HL-60/S4 (cell line): ENCODE data around the gene SUMF1.

Source experiments
- in situ Hi-C: fragments of 300-500 bp; cut with MboI; formaldehyde crosslinking; loops from 2 replicates; pipeline ENCODE4 v1.14.3; 2022; ENCODE audit warnings: low sequenced_read_pairs

Gene SUMF1

DNA sequence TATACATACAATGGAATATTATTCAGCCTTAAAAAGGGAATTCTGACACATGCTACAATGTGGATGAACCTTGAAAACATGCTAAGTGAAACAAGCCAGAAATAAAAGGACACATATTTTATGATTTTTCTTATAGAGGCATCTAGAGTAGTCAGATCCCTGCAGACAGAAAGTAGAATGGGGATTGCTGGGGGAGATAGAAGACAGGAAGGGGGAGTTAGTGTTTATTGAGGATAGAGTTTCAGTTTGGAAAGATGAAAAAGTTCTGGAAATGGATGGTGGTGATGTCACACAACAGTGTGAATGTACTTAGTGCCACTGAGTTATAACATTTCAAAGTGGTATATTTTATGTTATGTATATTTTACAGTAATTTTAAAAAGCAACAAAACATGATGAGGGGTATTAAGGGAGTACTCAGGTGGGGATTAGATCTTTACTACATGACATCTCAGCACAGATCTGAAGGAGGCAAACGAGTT is 30.8 kb upstream of the SUMF1 start:
- in situ Hi-C loops = no loop called here

DNA sequence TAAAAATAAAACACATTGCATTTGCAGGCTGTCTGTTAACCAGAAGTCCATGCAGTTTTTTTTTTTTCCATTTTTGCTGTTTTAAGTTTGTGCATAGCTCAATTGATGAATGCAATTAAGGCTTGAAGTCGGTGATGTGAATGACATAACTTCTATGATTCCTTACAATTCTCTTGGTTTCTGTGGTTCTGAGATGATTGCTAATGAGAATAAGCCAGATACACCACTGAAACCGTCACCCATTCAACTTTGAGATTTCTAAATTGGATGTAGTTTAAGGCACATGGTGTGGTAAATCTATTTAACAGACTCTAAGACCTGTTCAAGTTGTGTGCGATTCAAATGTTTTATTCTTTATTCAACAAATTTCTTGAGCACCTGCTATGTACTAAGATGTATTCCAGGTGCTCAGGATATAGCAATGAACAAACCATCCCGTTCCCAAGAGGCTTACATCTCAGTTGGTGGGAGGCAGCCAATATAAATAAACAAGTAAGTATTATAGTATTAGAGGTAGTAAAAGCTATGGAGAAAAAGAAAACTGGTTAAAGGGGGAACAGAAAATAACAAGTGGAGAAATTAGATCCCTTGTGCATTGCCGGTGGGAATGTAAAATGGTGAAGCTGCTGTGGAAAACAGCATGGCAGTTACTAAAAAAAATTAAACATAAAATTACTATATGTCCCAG is 30.1 kb upstream of the SUMF1 start:
- in situ Hi-C loops = no loop called here

DNA sequence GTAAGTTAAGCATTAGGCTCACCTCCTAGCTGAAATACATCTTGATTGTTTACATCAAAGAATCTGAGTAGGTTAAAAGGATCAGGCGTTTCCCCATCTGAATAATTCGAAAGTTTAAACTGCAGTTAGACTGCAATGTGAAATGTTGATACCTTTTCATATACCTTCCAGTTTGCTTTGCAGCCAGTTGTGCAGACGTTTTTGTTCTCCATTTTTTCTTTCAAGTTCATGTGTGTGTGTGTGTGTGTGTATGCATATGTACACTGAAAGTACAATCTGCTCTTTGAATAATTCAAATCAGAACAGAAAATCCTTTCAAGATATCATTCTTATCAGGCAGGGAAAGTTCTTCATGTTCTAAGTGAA is 29.0 kb upstream of the SUMF1 start:
- in situ Hi-C loops = no loop called here

DNA sequence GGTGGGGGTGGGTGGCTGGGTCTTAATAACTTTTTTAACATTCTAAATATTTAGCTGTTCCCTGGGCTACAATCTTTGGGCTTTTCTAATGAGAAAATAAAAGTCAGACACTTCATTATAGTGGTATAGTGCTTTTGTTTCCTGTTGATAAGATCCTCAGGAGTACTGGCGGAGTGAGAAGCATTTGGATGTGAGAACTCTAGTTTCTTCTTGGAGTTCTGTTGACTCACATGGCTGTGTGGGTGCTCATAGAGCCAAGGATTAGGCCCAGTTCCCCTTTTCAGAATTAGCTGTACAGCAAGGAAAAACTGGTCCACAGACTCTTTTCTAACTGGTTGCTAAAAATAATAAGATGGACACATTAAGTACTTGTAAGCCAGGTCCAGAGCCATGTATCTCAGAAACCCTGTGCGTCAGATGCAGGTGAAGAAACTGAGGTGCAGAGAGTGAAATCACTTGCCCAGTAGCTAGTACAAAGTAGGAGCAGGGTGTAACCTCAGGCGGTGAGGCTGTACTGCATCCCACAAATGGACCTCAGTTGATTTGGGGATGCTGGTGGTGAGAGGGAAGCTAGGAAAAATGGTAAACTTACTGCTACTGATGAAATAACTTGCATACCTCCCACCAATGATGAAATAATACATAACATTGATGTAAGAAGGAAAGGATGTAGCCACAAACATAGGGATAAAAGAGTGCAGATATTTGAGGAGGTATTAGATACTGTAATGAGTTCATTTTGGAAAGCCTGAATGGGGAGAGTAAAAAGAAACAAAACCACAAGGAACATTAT is 28.4 kb upstream of the SUMF1 start:
- in situ Hi-C loops = no loop called here

DNA sequence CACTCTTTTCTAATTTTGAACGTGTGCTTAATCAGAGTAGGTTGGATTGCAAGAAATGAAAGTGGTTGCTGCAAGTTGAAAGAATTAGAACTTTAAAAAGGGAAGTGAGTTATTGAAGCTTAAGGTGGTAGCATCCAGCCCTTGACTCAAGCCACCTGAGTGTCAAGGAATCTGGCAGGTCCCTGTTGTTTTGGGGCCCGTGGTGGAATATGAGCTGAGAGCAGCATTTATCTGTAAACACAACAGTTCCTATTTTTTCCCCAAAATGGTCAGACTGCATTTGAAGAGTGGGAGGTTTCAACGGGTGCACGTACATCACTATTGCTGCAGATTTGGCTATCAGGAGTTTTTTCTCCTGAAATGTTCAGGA is 27.8 kb upstream of the SUMF1 start:
- in situ Hi-C loops = no loop called here

DNA sequence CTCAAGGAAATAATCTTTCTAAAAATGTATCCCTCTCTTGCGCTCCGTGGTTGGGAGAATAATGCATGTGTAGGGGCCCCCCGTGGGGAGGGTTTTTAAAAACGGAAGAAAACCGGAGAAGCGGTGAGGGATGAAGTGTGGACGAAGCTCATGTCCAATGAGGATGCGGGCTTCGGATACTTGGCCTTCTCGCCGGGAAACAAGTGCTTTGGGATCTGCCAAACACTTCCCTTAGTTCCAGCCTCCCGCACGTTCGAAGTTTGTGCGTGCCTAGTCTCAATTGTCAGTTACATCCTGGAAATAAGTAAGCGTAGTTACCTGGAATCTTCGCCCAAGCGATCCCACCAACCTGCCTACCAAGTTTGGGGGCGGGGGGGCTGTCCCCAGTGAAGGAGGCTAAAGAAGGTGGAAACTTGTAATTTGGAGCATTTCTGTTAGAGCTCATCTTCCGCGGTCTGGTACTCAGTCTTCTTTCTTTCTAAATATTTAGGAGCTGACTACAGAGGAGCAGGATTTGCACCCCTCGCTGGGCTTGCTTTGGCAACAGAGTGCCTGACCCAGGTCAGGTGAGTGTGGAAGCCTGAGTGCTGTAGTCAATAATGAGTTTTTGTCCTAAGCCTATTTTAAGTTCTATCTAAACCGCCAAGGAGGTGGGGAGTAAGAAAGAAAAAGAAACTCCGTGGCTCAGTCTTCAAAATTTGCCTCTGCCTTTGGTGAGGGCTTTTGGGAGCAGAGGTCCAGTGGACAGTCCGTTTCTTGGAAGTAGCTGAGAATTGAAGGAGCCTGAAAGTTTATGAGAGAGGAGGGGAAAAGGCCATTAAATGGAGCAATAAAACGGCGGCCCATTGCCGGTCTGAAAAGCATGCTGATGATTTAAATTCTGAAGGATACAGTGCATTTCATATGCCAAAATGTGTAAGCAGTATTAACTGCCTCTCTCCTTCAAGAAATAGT is 27.1 kb upstream of the SUMF1 start:
- in situ Hi-C loops = no loop called here

DNA sequence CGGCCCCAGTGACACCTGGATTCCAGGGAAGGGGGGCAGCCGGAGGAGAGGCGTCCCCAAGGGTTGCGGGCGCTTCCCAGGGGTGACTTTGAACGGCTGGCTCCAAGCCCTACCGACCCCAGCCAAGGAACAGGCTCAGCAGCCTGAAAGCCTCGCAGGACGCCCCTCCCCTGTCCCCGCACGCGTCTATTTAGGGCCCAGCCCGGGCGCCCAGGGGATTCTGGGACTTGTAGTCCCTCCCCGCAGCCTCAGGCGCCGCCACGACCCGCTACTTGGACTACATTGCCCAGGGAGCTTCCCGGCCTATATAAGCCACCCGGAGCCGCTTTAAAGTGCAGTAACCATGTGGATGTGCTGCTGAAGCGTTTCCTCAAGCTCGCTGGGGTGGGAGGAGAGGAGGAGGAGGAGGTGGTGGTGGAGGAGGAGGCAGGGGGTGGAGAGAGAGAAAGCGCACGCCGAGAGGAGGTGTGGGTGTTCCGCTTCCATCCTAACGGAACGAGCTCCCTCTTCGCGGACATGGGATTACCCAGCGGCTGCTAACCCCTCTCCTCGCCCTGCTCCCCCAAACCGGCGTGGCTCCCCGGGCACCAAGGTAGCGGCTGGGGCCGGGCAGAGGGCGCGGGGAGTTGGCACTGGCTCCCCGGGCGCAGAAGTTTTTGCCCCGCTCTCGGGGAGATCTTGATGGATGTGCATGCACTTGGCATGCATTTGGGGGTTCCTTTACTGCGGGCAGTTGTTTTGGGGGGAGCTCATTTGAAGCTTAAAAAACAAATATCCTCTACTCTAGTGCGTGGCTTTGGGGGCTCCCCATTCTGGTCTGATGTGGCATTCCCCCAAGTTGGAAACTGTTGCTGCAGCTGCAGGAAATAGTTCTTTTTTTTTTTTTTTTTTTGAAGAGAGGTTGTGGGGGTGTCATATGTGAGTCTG is 26.2 kb upstream of the SUMF1 start, which contains the start of gene ITPR1:
Gene ITPR1, plus strand, starts transcription at position 335 of the 927 bp plus-strand sequence. CDS start 23,144 bp downstream, outside the sequence.
- in situ Hi-C loops = no loop called here

DNA sequence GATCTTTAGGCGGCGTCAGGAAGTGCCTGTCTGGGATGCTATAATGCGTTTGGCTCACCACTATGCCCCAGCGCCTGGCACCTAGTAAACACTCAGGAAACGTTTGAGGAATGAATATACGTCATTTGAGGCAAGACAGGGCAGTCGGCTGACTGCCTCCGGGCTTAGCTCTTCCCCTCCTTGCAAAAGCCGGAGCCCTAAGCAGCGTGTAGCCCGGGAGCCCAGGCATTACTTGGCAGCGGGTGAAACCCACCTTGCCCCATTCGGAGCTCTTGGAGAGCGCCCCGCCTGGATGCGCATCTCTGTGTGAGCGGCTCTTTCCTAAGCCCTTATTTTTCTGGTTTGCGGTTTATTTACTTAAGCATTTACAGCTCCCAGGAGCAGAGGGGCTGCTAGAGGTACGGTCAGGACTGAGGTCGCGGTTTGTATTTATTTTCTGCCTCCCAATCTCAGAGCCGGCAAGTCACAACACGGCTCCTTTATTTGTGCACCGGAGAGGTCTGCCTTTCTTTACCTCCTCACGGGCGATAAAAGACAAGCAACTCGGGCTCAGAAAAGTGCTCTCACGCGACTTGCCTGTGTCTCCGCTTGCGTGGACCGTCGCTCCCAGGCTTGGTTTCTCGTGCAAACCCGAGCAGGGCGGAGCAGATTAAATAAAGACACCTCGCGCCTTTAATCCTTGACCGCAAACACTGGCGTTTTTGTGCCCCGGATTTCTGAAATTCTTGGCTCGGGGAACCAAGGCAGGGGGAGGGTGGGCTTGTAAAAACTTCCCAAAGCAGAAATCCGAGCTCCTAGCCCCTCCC is 25.3 kb upstream of the SUMF1 start:
- in situ Hi-C loops = no loop called here

DNA sequence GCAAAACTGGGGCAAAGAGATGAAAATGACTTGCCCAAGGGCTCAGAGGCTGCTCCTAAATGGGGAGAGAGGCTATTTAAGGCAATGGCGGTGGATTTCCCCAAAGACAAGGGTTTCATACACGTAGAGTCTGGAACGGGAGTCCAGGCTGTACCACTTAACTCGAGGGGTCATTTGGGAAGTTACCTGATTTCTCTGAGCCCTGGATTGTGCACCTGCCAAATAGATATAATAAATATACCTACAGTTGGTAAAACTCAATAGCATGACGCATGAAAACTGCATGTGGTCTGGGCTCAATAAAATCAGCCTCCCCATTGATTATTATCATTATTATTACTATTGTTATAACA is 24.8 kb upstream of the SUMF1 start:
- in situ Hi-C loops = no loop called here

DNA sequence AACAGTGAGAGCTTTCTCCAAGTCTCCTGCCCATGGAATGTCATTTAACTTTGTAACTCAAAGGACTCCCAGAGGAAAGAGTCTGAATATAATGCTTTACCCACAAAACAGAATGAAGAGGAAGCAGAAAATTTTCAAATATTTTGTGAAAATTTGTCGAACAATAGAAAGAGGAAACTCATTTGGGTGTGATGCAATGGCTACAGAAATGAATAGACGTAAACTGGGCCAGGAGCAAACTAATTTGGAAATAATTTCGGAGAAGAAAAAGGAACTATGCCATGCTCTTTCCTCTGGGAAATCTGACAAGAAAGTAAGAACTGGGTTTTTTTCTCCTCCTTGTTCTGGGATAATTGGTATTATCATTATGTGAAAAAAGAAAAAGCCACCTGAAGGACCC is 11.2 kb upstream of the SUMF1 start:
- in situ Hi-C loops = no loop called here

DNA sequence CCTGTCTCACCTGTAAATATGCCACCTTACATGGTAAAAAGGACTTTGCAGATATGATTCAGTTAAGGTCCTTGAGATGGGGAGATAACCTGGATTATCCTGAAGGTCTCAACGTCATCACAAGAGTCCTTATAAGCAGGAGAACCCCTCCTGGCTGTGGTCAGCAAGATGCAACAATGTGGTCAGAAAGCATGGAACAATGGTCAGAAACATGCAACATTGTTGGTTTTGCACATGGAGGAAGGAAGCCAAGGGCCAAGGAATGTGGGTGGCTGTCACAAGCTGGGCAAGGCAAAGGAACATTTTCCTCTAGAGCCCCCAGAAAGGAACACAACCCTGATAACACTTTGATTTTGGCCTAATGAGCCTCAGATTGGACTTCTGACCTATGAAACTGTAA is 9.4 kb upstream of the SUMF1 start:
- in situ Hi-C loops = no loop called here

DNA sequence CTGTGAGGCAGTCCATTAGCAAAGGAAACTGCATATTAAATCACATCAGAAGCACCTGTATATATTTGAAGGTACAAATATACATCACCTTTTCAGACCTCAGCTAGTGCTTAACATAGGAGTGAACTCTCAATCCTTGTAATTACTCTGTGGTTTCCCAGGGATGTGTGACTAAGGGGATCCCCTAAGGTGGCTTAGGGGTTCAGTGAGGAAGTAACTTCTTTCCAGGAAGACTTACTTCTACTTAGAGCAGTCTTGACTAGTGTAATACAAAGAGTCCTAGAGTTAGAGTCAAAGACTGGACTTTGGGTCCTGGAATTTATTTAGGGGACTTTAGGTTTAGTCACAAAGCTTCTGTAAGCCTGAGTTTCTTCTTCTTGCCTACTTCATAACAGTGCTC is 8.7 kb upstream of the SUMF1 start:
- in situ Hi-C loops = no loop called here

DNA sequence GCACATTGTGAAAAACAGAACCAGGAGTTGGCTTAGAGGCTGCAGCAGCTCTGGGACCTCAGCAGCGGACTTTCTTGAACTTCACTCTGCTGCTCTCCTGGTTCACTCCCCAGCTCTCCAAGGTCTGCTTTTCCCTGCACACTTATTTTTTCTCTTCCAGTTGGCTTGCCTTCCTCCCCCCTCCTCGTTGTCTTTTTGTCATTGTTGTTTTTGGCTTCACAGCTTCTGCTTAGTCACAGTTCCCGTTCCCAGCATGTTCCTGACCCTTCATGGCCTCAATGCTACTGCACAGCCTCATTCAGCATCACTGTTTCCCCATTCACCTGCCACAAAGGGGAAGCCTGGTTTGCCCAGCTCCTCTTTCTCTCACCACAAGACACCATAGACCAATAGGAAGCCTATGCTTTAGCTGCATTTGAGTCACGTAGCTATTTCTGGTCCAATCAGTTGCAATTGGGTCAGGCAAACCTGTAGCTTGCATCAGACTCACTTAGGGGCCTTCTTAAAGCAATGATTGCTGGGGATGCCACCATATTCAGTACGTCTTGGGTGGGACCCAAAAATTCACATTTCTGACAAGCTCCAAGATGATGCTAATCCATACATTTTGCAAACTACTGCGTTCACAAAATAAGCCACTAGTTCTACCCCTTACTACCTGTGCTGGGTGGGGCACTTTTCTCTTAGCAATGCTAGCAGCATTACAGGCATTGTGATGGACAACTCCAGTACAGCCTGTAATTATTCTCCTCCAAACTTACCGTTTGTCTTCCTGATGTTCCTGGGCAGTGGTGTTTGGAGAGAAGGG is 7.8 kb upstream of the SUMF1 start:
- in situ Hi-C loops = no loop called here

DNA sequence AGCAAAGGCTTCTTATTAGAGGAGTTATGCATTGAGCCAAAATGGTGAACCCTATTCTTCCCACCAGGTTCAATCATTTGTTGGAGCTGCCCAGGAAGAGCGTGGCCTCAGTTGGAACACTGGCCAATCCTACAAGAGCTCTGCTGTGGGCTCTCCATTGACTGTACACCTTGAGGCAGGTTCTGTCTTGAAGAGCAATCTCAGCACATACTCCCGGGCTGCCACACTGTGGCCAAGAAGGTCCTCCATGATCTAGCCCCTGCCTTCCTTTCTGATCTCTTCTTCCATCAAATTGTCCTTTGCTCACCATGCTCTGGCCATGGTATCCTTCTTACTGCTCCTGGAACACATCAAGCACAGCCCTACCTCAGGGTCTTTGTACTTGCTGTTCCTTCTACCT is 5.7 kb upstream of the SUMF1 start:
- in situ Hi-C loops = no loop called here

DNA sequence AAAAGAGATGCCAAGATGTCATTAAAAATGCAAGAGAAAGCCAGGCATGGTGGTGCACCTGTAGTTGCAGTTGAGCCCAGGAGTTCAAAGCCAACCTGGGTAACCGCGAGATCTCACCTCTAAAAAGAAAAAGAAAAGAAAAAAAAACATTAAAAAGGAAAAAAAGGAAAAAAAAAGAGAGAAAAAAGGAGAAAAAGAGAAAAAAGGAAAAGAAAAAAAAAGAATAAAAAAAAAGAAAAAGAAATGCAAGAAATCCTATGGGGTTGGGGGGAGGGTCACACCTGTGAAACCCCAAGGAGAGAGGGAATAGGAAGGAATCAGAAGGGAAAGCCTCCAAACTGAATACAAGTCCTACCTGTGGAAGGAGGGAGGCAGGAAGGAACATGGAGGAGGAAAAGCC is 5.2 kb upstream of the SUMF1 start:
- in situ Hi-C loops = no loop called here

DNA sequence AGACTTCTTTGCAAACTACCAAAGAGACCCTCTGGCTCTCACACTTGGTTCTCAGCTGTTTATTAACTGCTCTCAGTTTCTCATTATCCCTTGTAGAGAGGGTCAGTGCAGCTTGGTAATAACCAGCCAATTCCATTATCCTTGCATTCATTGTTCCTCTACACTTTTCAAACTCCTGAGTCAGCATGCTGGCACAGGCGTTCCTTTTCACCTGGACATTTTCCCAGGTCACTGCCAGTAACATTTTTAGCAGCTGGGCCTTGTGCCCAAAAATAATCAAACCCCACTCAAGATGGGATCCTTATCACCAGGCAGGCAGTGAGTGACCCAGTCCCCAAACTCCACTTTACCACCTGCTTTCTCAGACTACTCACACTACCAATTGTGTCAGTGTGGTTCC is 4.8 kb upstream of the SUMF1 start:
- in situ Hi-C loops = no loop called here

DNA sequence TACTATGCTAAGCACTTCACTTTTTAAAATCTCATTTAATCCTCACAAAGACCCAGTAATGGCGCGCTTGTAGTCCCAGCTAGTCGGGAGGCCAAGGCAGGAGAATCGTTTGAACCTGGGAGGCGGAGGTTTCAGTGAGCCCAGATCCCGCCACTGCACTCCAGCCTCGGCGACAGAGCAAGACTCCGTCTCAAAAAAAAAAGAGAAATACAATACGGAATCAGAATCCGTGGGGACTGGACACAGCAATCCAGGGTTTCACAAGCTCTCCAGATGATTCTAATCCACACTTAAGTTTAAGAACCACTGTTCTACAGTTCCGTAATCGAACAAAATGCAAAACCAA is 426 bp upstream of the SUMF1 start:
- in situ Hi-C loops = no loop called here

DNA sequence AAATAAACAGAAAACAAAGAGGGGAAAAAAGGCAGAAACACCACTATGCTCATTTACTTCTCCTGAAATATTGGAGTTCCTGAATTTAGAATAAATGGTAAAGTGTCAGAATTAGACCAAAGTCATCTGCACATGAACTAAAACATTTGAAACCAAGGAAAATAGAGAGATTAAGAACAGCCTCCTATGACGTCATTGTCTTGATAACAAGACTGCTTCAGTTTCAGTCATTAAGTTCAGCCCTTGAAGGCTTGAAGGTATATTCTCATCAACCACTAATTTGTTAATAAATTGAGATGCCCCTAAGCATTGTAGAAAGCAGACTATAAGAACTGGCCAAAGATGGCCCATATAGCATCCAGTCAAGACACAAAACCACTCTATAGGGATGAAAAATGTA is 2.5 kb downstream of the SUMF1 start:
- in situ Hi-C loops = no loop called here
